DLD1 (cell line): ENCODE measurements around the gene INSIG2.

Experiments
- in situ Hi-C: cut with HindIII; loops from 2 replicates; pipeline ENCODE4 v1.10.0; 2017; ENCODE audit warnings: low sequenced_read_pairs

INSIG2 gene

GRCh38 chr2:118123561-118124232 is 35.4 kb downstream of the INSIG2 start:
- in situ Hi-C loops = no loop called here

- in situ Hi-C loops = no loop called here
These were observed 36.1 kb downstream of the INSIG2 start for GRCh38 chr2:118124288-118124891.

- in situ Hi-C loops = no loop called here
These were observed 39.0 kb downstream of the INSIG2 start for GRCh38 chr2:118127250-118127649.

GRCh38 chr2:118128826-118129225 is 40.6 kb downstream of the INSIG2 start:
- in situ Hi-C loops = no loop called here

GRCh38 chr2:118130385-118130784 is 42.1 kb downstream of the INSIG2 start:
- in situ Hi-C loops = no loop called here

GRCh38 chr2:118131771-118132170 is 43.5 kb downstream of the INSIG2 start:
- in situ Hi-C loops = no loop called here

GRCh38 chr2:118133916-118134315 is 45.6 kb downstream of the INSIG2 start:
- in situ Hi-C loops = no loop called here

- in situ Hi-C loops = no loop called here
These were observed 46.4 kb downstream of the INSIG2 start for GRCh38 chr2:118134650-118135049.

GRCh38 chr2:118145207-118145606 is 56.9 kb downstream of the INSIG2 start:
- in situ Hi-C loops = no loop called here

- in situ Hi-C loops = no loop called here
These were observed 57.5 kb downstream of the INSIG2 start for GRCh38 chr2:118145806-118146205.

- in situ Hi-C loops = no loop called here
These were observed 58.3 kb downstream of the INSIG2 start for GRCh38 chr2:118146315-118147283.

- in situ Hi-C loops = no loop called here
These were observed 59.9 kb downstream of the INSIG2 start for GRCh38 chr2:118148133-118148532.

GRCh38 chr2:118148809-118149208 is 60.5 kb downstream of the INSIG2 start:
- in situ Hi-C loops = no loop called here

- in situ Hi-C loops = no loop called here
These were observed 62.0 kb downstream of the INSIG2 start for GRCh38 chr2:118150294-118150693.

- in situ Hi-C loops = no loop called here
These were observed 63.6 kb downstream of the INSIG2 start for GRCh38 chr2:118151831-118152230.

GRCh38 chr2:118153433-118153832 is 65.2 kb downstream of the INSIG2 start:
- in situ Hi-C loops = no loop called here

- in situ Hi-C loops = no loop called here
These were observed 65.9 kb downstream of the INSIG2 start for GRCh38 chr2:118154176-118154575.
